Measurements from ENCODE around the gene BICD1.

GRCh38 chr12:32257695-32258496 is 151.2 kb downstream of the BICD1 start:
- TF ChIP-seq CTCF (conservative IDR thresholded peaks at IDR 0.05; ENCODE audit: low read depth, low read length), result no peak
- no peak for TF ChIP-seq EZH2phosphoT487 (IDR thresholded peaks at IDR 0.05; ENCODE audit: borderline replicate concordance, low read length)
